GM21529 (cell line): ENCODE results near the gene RBM24.

Experiments
- ATAC-seq: cut with Tn5 transposase; IDR thresholded peaks from one replicate; pipeline ENCODE4 v1.9.1; 2021; ENCODE audit not compliant: unreplicated experiment

The RBM24 gene

GRCh38 chr6:17281100-17281496, at the start of gene RBM24:
RBM24 (plus strand) TSS chr6:17281361; CDS start chr6:17281582, 221 bp downstream.
- no peak for ATAC-seq

DNA sequence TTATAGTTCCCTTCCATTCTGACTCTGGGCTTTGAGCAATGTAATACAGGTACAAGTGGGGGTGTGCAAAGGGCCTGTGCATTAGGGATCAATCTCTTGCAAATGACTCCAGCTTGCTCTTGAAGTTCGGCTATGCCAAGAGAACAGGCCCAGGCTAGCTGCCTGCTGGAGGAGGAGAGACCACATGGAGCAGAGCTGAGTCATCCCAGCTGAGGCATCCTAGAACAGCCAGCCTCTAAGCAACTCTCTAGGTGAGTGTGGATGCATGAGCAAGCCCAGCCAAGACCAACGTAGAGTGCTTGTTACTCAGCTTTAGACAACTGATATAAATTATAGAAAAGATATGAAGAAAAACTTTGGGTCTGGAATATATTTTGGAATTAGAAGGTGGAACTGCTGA, 47.6 kb upstream of the RBM24 start:
- no peak for ATAC-seq

- no peak for ATAC-seq
Observed at GRCh38 chr6:17237246-17237645, 43.9 kb upstream of the RBM24 start.

GRCh38 chr6:17239260-17239659, 41.9 kb upstream of the RBM24 start:
- no peak for ATAC-seq

DNA sequence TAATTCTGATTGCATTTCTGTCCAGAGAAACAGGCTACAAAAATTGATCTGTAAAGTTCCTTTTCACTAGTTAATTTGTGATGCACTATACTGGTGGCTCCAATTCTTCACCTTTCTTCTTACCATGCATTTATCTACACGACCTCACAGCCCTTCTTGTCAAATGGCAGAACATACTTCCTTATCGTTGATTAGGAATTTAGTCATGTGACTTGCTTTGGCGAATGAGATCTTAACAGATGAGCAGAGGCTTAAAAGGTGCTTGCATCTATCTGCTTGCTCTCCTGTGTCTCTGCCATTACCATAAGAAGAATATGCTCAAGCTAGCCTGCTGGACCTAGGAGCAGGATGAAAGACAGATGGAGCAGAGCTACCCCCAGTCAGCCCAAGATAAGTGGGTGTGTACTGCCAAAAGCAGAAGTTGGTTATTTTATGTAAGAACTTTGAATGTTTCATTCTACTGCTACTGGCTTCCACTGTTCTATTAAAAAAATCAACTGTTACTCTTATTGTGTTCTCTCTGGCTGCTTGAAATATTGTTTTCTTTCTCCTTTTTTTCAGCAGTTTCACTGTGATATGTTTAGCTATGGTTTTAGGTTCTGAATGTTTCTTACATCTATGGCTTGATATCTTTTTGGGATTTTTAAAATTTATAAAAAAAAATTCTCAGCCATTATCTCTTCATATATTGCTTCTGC, 40.2 kb upstream of the RBM24 start:
- no peak for ATAC-seq

DNA sequence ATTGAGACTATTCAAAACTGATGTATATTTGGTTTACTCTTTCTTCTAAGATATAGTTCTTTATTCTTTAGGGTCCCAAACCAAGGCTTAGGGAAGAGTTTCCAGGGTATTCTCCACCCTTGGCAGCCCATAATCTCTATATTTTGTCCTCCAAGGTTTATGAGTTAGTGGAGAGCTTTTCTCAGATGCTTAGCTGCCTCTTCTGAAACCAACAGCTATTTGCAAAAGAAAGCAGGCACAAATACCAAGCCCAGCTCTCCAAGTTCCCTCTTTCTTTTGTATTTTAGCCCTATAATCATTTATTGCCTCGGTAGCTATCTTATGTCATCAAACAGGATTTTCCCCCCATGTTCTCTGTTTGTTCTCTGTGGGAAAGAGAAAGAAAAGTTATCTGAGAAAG, 39.1 kb upstream of the RBM24 start:
- ATAC-seq: no peak

DNA sequence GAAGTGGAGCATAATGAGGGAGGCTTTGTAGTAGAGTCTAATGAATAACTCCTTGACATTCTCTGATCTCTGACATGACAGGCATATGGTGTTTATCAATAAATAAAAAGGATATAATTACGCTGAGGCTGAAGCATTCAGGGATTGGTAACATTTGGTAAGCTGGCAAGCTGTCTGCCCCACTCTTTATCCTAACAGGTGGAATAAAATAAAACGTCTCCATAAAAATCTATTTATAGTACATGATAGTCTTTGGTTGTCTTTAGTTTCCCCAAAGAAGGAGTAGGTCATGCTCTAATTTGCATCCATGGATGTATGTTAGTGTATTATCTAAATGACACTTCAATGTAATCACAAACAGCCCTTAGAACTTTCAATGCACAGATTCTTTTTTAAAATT, 30.9 kb upstream of the RBM24 start:
- ATAC-seq: no peak

DNA sequence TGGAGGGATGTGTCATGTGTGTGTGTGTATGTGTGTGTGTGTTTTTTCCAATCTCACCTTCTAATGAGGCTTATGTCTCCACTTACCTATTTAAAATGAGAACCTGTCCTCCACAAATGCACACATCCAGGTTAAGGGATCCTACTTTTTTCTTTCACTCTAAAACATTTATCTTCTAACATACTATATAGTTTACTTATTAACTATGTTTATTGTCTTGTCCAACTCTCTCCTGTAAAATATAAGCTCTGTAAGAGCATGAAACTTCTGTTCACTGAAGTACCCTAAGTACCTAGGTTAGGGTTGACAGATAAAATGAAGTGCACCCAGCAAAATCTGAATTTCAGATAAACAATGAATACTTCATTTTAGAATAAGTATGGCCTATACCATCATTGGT, 29.2 kb upstream of the RBM24 start:
- no peak for ATAC-seq

GRCh38 chr6:17258749-17259148, 22.4 kb upstream of the RBM24 start:
- no peak for ATAC-seq

- ATAC-seq: no peak
Observed at GRCh38 chr6:17265570-17265969, 15.6 kb upstream of the RBM24 start.

DNA sequence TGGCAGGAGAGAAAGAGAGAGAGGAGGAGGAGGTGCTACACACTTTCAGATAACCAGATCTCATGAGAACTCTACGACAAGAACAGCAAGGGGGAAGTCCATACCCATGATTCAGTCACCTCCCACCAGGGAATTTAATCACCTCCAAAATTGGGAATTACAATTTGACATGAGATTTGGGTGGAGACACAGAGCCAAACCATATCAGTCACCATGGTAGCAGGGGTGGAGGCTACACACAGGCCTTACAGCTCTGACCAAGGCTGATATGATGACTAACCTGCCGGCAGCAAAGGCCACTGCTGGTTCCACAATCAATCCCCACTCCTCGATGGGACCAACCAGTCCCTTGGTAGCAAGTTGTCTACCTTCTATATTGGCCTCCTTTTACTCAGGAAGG, 13.6 kb upstream of the RBM24 start:
- ATAC-seq: no peak

DNA sequence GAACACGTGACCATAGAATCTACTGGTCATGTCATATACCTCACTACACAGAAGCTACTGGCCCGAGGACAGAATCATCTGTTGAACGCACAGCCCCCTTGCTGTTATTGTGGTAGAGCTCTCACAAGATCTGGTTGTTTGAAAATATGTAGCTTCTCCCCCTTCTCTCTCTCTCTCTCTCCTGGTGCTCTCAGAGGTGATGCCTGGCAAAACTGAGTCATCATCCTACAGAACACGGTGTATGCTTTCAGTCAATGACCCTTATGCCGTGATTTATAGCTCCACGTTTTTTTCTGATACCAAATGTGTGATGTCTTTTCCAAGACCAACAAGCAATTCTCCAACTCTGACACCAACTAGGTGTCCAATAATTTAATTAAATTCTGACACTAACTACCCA, 13.0 kb upstream of the RBM24 start:
- ATAC-seq: no peak

DNA sequence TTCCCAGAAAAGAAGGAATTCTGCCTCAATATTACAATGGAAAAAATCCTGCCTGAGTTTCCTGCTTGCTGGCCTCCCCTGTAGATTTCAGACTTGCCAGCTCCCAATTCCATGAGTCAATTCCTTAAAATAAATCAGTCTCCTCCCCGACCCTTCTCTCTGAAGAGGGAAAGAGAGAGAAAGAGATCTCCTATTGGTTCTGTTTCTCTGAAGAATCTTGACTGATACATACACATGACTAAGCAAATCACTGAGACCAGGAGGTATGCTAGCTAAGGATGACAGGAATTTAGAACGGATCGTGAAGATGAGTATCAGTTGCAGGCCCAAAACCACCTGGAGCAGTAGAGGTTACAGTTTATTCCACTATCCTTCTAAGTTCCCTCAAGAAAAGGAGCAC, 11.3 kb upstream of the RBM24 start:
- ATAC-seq: no peak

- ATAC-seq: no peak
Observed at GRCh38 chr6:17271628-17272027, 9.5 kb upstream of the RBM24 start.

- no peak for ATAC-seq
Observed at GRCh38 chr6:17276766-17277165, 4.4 kb upstream of the RBM24 start.

GRCh38 chr6:17277256-17277655, 3.9 kb upstream of the RBM24 start:
- ATAC-seq: no peak

GRCh38 chr6:17278289-17279063, 2.7 kb upstream of the RBM24 start:
- ATAC-seq: no peak

DNA sequence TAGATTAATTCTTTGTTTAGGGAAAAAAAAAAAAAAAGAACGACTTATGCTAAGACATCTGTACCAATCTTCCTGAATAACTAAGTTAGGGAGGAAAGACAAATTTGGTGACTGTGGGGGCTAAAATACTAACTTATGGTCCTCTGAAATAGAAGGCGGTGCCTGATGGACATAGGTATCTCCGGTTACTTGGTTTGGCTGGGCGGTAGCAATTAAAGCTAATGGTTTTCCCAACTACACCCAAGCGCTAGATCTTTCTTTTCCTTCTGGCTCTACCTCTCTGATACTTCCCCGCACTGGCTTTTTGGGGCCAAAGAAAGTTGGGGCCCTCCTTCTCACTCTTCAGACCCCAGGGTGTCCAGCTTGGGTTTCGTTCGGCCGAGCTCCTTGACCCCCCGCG, 1.0 kb upstream of the RBM24 start:
- ATAC-seq: no peak

DNA sequence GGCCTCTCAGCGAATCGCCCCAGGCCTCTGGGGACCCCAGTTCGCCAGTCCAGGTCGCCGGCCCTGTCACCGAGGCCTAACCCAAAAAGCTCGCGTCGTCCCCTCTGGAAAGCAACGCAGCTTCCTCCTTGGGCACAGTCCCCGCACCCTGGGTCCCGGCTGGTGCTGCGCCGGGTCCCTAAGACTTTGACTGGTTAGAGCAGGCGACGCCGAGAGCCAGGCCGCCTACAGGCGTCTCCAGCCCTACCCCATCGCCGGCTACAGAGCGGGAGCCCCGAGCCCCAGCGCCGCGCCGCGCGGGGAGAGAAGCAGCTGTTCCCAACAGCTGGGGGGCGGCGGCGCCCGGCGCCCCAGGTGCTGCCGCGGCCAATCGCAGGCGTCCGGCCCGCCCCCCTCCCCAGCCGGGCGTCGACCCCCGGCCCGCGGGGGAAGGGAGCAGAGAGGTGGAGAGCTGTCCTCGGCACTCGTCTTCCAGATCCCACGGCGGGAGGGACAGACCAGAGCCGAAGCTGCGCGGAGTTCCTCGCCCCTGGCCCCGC, 540 bp upstream of the RBM24 start:
- ATAC-seq: no peak

DNA sequence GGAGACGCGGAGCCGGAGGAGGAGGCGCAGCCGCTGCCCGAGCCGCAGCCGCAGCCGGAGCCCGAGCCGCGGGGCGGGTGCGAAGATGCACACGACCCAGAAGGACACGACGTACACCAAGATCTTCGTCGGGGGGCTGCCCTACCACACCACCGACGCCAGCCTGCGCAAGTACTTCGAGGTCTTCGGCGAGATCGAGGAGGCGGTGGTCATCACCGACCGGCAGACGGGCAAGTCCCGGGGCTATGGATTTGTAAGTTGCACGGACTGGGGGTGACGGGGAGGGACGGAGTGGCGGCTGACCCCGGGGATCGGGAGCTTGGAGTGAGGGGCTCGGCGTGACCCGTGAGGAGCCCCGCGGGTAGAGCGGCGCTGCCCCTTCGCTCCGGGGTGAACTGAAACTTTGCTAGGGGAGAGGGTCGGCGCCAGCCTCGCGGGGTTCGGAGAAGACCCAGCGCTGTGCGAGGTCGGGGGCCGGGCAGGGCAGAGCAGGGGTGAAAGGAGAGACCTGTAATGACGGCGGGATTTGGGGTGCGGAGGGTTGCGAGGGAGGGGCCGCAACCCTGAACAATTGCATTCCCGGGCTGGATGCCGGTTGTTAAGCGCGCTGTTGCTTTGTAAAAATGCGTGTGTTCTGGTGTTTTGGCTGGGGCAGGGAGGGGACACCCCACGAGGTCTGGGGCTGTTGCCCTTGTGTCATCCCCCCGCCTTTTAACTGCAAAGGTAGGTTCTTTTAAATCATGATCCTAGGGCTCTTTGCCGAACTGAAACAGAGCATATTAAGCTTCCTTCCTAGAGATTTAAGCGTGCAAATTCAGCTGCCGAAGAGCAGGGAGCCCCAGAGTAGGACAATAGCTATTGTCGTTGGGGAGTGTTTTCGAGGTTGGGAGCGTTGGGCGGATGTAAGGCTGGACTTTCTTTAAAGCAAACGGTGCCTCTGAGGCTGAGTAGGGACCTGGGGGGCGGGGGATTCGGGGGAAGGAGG, 628 bp downstream of the RBM24 start:
- no peak for ATAC-seq

DNA sequence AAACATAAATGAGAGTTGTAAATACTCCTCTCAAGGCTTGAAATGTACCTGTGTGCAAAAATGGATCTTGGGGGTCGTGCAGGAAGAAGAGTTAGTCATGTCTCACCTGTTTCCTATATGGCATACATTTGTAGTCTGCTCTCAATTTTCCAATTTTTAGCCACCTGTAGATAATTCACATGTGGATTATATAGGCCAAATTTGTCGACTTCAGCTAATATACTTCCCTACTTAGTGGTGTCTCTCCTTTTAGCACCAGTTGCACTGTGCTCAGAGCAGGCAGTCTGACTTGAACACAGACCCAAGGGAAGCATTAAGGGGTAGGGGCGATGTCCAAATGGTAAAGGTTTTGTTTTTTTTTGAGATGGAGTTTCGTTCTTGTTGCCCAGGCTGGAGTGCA, 1.9 kb downstream of the RBM24 start:
- ATAC-seq: no peak
